ENCODE data around the gene HAPLN3.

- TF ChIP-seq EZH2 (IDR thresholded peaks at IDR 0.05; ENCODE audit: low read depth) (no peak), CTCF (conservative IDR thresholded peaks at IDR 0.05) (no peak)
These were observed 29.7 kb downstream of the HAPLN3 start for GRCh38 chr15:88865498-88866099.
